Epithelial cell of proximal tubule (primary cell): ENCODE measurements around the gene GFM2. TPM values are rescaled to one million over a fixed set of nuclear protein-coding genes. Genes with fewer than 3 reads are reported as not detected.
"Not testable (repeated sequence)": the region's sequence is repeated elsewhere in the genome, so short reads cannot be mapped to it uniquely, and the experiment has no call there.

ENCODE experiments used
- DNase-seq: peaks from one replicate; pipeline ENCODE4 v3.0.0-alpha.2; 2011; ENCODE audit warnings: low read depth
- H3K4me3 ChIP-seq: 2 replicates; pipeline ENCODE4 v1.5.1; 2011; ENCODE audit warnings: low read depth, mild to moderate bottlenecking, low read length
- total RNA-seq: library from RNA; depleted of rRNA; stranded (reverse); fragments of >200 nt; gene quantifications from 2 replicates; pipeline ENCODE4 v1.2.3, GENCODE V29; 2015
- TF ChIP-seq, protein P1 (sequence below): conservative IDR thresholded peaks from 2 replicates; pipeline ENCODE4 v1.5.1; 2012; ENCODE audit warnings: low read depth, mild to moderate bottlenecking, low read length

GFM2 gene, protein sequence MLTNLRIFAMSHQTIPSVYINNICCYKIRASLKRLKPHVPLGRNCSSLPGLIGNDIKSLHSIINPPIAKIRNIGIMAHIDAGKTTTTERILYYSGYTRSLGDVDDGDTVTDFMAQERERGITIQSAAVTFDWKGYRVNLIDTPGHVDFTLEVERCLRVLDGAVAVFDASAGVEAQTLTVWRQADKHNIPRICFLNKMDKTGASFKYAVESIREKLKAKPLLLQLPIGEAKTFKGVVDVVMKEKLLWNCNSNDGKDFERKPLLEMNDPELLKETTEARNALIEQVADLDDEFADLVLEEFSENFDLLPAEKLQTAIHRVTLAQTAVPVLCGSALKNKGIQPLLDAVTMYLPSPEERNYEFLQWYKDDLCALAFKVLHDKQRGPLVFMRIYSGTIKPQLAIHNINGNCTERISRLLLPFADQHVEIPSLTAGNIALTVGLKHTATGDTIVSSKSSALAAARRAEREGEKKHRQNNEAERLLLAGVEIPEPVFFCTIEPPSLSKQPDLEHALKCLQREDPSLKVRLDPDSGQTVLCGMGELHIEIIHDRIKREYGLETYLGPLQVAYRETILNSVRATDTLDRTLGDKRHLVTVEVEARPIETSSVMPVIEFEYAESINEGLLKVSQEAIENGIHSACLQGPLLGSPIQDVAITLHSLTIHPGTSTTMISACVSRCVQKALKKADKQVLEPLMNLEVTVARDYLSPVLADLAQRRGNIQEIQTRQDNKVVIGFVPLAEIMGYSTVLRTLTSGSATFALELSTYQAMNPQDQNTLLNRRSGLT
- 19.1 and 29.6 TPM in 2 replicates for total RNA-seq

DNA sequence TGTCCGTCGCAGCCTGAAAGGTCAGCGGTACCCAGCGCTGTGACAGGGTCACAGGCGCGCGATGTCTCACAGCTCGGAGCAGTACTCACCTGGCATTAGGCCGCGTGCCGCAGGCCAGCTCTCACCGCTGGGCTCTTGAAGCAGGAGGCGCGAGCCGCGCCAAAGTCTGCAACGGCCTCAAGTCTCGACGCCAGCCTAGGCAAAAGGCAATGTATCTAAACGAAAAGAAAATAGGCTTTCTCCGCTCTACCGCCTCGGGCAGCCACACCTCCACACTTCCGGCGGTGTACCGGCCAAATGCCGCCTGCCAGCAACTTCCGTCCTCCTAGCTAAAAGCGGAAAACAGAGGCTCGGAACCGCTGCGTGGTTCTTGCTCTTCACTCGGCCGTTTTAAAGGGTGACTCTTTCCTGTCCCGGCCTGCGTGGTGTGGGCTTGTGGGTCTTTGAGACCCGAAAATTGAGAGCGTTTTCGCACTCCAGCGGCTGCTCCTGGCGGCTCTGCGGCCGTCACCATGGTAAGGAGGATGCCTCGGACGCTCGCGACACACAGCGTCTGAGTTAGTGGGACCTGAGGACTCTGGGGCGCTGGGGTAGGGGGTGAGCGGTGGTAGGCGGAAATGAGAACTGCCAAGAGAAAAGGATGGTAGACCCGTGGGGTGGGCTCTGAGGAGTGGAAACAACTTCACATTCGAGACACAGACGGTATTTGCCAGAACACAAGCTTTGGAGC is at the start of gene GFM2, which contains the start of gene NSA2:
GFM2 (minus strand) TSS at position 269 of the 730 bp plus-strand sequence. CDS start 3,375 bp downstream, outside the sequence.
NSA2 (plus strand) TSS at position 401 of the 730 bp plus-strand sequence; CDS start at position 513, 112 bp downstream.
- H3K4me3 ChIP-seq: peak within 1 kb of the TSS; percentile 88
- TF ChIP-seq, protein P1, sequence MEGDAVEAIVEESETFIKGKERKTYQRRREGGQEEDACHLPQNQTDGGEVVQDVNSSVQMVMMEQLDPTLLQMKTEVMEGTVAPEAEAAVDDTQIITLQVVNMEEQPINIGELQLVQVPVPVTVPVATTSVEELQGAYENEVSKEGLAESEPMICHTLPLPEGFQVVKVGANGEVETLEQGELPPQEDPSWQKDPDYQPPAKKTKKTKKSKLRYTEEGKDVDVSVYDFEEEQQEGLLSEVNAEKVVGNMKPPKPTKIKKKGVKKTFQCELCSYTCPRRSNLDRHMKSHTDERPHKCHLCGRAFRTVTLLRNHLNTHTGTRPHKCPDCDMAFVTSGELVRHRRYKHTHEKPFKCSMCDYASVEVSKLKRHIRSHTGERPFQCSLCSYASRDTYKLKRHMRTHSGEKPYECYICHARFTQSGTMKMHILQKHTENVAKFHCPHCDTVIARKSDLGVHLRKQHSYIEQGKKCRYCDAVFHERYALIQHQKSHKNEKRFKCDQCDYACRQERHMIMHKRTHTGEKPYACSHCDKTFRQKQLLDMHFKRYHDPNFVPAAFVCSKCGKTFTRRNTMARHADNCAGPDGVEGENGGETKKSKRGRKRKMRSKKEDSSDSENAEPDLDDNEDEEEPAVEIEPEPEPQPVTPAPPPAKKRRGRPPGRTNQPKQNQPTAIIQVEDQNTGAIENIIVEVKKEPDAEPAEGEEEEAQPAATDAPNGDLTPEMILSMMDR: no peak
- DNase-seq: peak; percentile 67

DNA sequence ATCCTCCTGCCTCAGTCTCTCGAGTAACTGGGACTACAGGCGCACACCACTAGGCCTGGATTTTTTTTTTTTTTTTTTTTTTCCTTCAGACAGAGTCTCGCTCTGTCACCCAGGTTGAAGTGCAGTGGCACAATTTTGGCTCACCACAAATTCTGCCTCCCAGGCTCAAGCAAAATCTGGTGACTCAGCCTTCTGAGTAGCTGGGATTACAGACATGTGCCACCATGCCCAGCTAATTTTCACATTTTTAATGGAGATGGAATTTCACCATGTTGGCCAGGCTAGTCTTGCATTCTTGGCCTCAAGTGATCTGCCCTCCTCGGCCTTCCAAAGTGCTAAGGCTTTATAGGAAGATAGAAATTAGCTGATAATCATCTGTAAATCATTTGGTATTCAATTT is 44.0 kb upstream of the GFM2 start:
- no peak overlapping the region for H3K4me3 ChIP-seq
- TF ChIP-seq, protein P1: no peak
- no peak for DNase-seq

DNA sequence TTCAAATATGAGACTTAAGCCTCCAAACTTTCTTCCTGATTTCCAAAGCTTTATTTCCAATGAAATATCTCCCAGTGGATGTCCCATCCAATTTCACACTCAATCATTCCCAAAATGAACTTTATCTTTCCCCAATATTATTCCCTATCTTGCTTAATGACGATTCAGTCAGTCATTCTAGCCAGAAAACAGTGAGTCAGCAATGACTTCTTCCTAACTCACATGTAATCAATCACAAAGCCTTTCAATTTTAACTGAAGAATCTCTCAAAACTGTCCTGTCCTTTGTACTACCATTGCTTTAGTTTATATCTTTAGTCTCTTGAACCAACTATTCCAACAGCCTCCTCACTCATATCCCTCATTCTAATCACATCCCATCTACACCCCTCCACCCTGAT is 35.0 kb upstream of the GFM2 start:
- H3K4me3 ChIP-seq: no peak overlapping the region
- DNase-seq: no peak
- TF ChIP-seq, protein P1: no peak

GRCh38 chr5:74801197-74801596 is 34.3 kb upstream of the GFM2 start:
- TF ChIP-seq, protein P1: no peak
- H3K4me3 ChIP-seq: no peak overlapping the region
- DNase-seq: no peak

GRCh38 chr5:74798977-74799911 is 32.3 kb upstream of the GFM2 start:
- H3K4me3 ChIP-seq: no peak overlapping the region
- DNase-seq: peak; percentile 58
- TF ChIP-seq, protein P1: no peak

DNA sequence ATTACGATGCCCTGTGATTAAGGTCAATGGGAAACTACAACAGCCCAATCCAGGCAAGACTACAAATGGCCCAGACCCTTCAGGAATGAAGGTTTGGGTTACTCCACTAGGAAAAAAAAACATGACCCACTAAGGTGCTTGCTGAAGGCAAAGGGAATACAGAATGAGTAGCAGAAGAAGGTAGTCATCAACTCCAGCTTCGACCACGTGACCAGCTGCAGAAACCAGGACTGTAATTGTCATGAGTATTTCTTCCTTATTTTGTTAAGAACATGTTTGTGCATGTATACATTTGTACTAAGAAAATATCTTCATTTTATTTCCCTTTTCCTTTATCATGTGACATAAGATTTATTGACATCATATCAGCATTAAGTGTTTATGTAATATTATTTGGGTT is 24.8 kb upstream of the GFM2 start:
- DNase-seq: not testable (repeated sequence)

More for the DNA sequence above, 24.8 kb upstream of the GFM2 start:
- H3K4me3 ChIP-seq: not testable (repeated sequence)
